Measurements from ENCODE around the gene DDX21. TPM values are rescaled to one million over a fixed set of nuclear protein-coding genes. Genes with fewer than 3 reads are reported as not detected.
"Not testable (repeated sequence)": the region's sequence is repeated elsewhere in the genome, so short reads cannot be mapped to it uniquely, and the experiment has no call there.

DDX21 gene
- total RNA-seq = 100 to 1,000 TPM; 130 to 134 TPM
- 409 to 619 reads per million in 2 donors for total RNA-seq

- Mint-ChIP-seq H3K36me3 (ENCODE audit: low read depth) (peaks cover 2% of the 10 kb centered on the region), H3K4me3 (peak within 1 kb of the TSS; percentile 99), H3K27ac (peak within 1 kb of the TSS; percentile 98), H3K4me1 (peaks cover 29% of the 10 kb centered on the region), H3K27me3 (no peaks in the 10 kb centered on the region)
- peak; percentile 84 for ATAC-seq
- DNase-seq = peak; percentile 72 to 75 (median 74)
- H3K9me3 ChIP-seq (ENCODE audit: control insufficient read depth, low read length, poor library complexity, severe bottlenecking) = no peaks in the 10 kb centered on the region
These were observed at the start of gene DDX21 for GRCh38 chr10:68955832-68956532. Gene DDX21 (plus strand): TSS chr10:68956170. CDS start chr10:68956226, 56 bp downstream.

GRCh38 chr10:68924593-68924992 lies 31.4 kb upstream of the DDX21 start:
- Mint-ChIP-seq H3K36me3 (ENCODE audit: low read depth) (peaks cover 8% of the 10 kb centered on the region), H3K27ac (peak overlapping the region; percentile 37), H3K27me3 (no peaks in the 10 kb centered on the region), H3K4me3 (no peak overlapping the region), H3K4me1 (peaks cover 5% of the 10 kb centered on the region)
- ATAC-seq (no peak), DNase-seq (no peak)
- H3K9me3 ChIP-seq (ENCODE audit: control insufficient read depth, low read length, poor library complexity, severe bottlenecking) = no peaks in the 10 kb centered on the region

GRCh38 chr10:68925489-68925888 lies 30.5 kb upstream of the DDX21 start:
- Mint-ChIP-seq H3K4me3 (no peak overlapping the region), H3K4me1 (peaks cover 8% of the 10 kb centered on the region), H3K27me3 (no peaks in the 10 kb centered on the region), H3K36me3 (ENCODE audit: low read depth) (peaks cover 10% of the 10 kb centered on the region), H3K27ac (peak overlapping the region; percentile 37)
- DNase-seq (no peak), ATAC-seq (no peak)
- no peaks in the 10 kb centered on the region for H3K9me3 ChIP-seq (ENCODE audit: control insufficient read depth, low read length, poor library complexity, severe bottlenecking)

GRCh38 chr10:68929157-68929556 lies 26.8 kb upstream of the DDX21 start:
- not testable (repeated sequence) for H3K4me3 Mint-ChIP-seq; H3K9me3 ChIP-seq (ENCODE audit: control insufficient read depth, low read length, poor library complexity, severe bottlenecking); H3K27ac Mint-ChIP-seq; ATAC-seq; DNase-seq; H3K27me3 Mint-ChIP-seq
- peaks cover 12% of the 10 kb centered on the region for H3K36me3 Mint-ChIP-seq (ENCODE audit: low read depth)
- H3K4me1 Mint-ChIP-seq = peaks cover 14% of the 10 kb centered on the region

- H3K27me3 Mint-ChIP-seq; ATAC-seq; DNase-seq; H3K27ac Mint-ChIP-seq; H3K4me3 Mint-ChIP-seq; H3K36me3 Mint-ChIP-seq (ENCODE audit: low read depth); H3K9me3 ChIP-seq (ENCODE audit: control insufficient read depth, low read length, poor library complexity, severe bottlenecking): not testable (repeated sequence)
- H3K4me1 Mint-ChIP-seq = peaks cover 11% of the 10 kb centered on the region
These were observed 26.1 kb upstream of the DDX21 start for GRCh38 chr10:68929888-68930287.

GRCh38 chr10:68932860-68933259 lies 23.1 kb upstream of the DDX21 start:
- not testable (repeated sequence) for H3K9me3 ChIP-seq (ENCODE audit: control insufficient read depth, low read length, poor library complexity, severe bottlenecking); DNase-seq; H3K27ac Mint-ChIP-seq; ATAC-seq; H3K27me3 Mint-ChIP-seq; H3K4me3 Mint-ChIP-seq
- peaks cover 12% of the 10 kb centered on the region for H3K36me3 Mint-ChIP-seq (ENCODE audit: low read depth)
- peaks cover 11% of the 10 kb centered on the region for H3K4me1 Mint-ChIP-seq

- H3K4me3 Mint-ChIP-seq = no peak overlapping the region
- no peaks in the 10 kb centered on the region for H3K9me3 ChIP-seq (ENCODE audit: control insufficient read depth, low read length, poor library complexity, severe bottlenecking)
- H3K27ac Mint-ChIP-seq = peak overlapping the region; percentile 2
- no peaks in the 10 kb centered on the region for H3K27me3 Mint-ChIP-seq
- DNase-seq (no peak), ATAC-seq (no peak)
- peaks cover 11% of the 10 kb centered on the region for H3K4me1 Mint-ChIP-seq
- peaks cover 14% of the 10 kb centered on the region for H3K36me3 Mint-ChIP-seq (ENCODE audit: low read depth)
These were observed 21.0 kb upstream of the DDX21 start for GRCh38 chr10:68934994-68935393.

- peaks cover 8% of the 10 kb centered on the region for H3K36me3 Mint-ChIP-seq (ENCODE audit: low read depth)
- H3K27me3 Mint-ChIP-seq = no peaks in the 10 kb centered on the region
These were observed 17.9 kb upstream of the DDX21 start for GRCh38 chr10:68938117-68938516.

GRCh38 chr10:68938884-68939283 lies 17.1 kb upstream of the DDX21 start:
- ATAC-seq (no peak), DNase-seq (no peak)
- Mint-ChIP-seq H3K27me3 (no peaks in the 10 kb centered on the region), H3K27ac (peak overlapping the region; percentile 69), H3K4me3 (no peak overlapping the region), H3K36me3 (ENCODE audit: low read depth) (peaks cover 8% of the 10 kb centered on the region), H3K4me1 (no peaks in the 10 kb centered on the region)
- H3K9me3 ChIP-seq (ENCODE audit: control insufficient read depth, low read length, poor library complexity, severe bottlenecking) = no peaks in the 10 kb centered on the region

More at GRCh38 chr10:68938117-68938516, 17.9 kb upstream of the DDX21 start:
- DNase-seq = no peak
- ATAC-seq = no peak
- no peaks in the 10 kb centered on the region for H3K4me1 Mint-ChIP-seq
- peak overlapping the region; percentile 69 for H3K27ac Mint-ChIP-seq
- H3K4me3 Mint-ChIP-seq = no peak overlapping the region
- no peaks in the 10 kb centered on the region for H3K9me3 ChIP-seq (ENCODE audit: control insufficient read depth, low read length, poor library complexity, severe bottlenecking)

- not testable (repeated sequence) for H3K27me3 Mint-ChIP-seq; H3K27ac Mint-ChIP-seq; H3K4me1 Mint-ChIP-seq; H3K9me3 ChIP-seq (ENCODE audit: control insufficient read depth, low read length, poor library complexity, severe bottlenecking); H3K4me3 Mint-ChIP-seq; DNase-seq; H3K36me3 Mint-ChIP-seq (ENCODE audit: low read depth); ATAC-seq
These were observed 15.1 kb upstream of the DDX21 start for GRCh38 chr10:68940917-68941316.

- Mint-ChIP-seq H3K36me3 (ENCODE audit: low read depth) (peaks cover 7% of the 10 kb centered on the region), H3K4me3 (no peak overlapping the region), H3K4me1 (peaks cover 2% of the 10 kb centered on the region), H3K27ac (no peak overlapping the region), H3K27me3 (no peaks in the 10 kb centered on the region)
- ATAC-seq (no peak), DNase-seq (no peak)
- H3K9me3 ChIP-seq (ENCODE audit: control insufficient read depth, low read length, poor library complexity, severe bottlenecking) = no peaks in the 10 kb centered on the region
These were observed 5.4 kb upstream of the DDX21 start for GRCh38 chr10:68950598-68950997.

GRCh38 chr10:68954904-68955303 lies 1.1 kb upstream of the DDX21 start:
- Mint-ChIP-seq H3K27me3 (no peaks in the 10 kb centered on the region), H3K4me1 (peaks cover 27% of the 10 kb centered on the region), H3K36me3 (ENCODE audit: low read depth) (peaks cover 2% of the 10 kb centered on the region), H3K27ac (no peak overlapping the region), H3K4me3 (no peak overlapping the region)
- DNase-seq = no peak
- H3K9me3 ChIP-seq (ENCODE audit: control insufficient read depth, low read length, poor library complexity, severe bottlenecking) = no peaks in the 10 kb centered on the region
- ATAC-seq = no peak

GRCh38 chr10:68955355-68955831 lies 577 bp upstream of the DDX21 start:
- Mint-ChIP-seq H3K4me1 (peaks cover 29% of the 10 kb centered on the region), H3K27me3 (no peaks in the 10 kb centered on the region), H3K36me3 (ENCODE audit: low read depth) (peaks cover 2% of the 10 kb centered on the region), H3K4me3 (peak overlapping the region; percentile 99), H3K27ac (peak overlapping the region; percentile 98)
- ATAC-seq (peak; percentile 12), DNase-seq (no peak)
- no peaks in the 10 kb centered on the region for H3K9me3 ChIP-seq (ENCODE audit: control insufficient read depth, low read length, poor library complexity, severe bottlenecking)

- no peak for ATAC-seq
- Mint-ChIP-seq H3K27me3 (no peaks in the 10 kb centered on the region), H3K4me3 (peak overlapping the region; percentile 99), H3K4me1 (peaks cover 35% of the 10 kb centered on the region), H3K36me3 (ENCODE audit: low read depth) (peaks cover 2% of the 10 kb centered on the region), H3K27ac (peak overlapping the region; percentile 98)
- no peak for DNase-seq
- no peaks in the 10 kb centered on the region for H3K9me3 ChIP-seq (ENCODE audit: control insufficient read depth, low read length, poor library complexity, severe bottlenecking)
These were observed 1.3 kb downstream of the DDX21 start for GRCh38 chr10:68957284-68957615.

Data from T-helper 17 cell (primary cell).